ENCODE data around the gene LTBP1.

The LTBP1 gene

DNA sequence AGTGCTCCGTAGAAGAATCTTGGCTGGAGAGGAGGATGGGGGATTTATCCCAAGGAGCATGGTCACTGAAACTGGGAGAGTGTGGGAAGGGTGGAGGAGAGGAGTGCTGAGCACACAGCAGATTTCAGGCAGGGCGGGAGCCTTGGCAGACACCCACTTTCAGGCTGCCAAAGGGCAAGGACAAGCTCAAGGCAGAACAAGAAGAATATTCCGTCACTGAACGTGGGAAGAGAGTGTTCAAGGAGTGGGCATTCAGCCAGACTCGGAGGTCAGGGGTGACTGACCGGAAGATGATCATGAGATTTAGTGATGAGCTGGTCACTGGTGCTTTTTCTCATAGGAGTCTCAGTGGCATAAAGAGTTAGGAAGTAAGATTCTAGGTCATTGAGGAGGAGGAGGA lies 393.5 kb downstream of the LTBP1 start:
- Histone ChIP-seq H3K9ac (ENCODE audit: low read length) (no peak overlapping the region), H3K4me3 (ENCODE audit: low read length) (no peak overlapping the region), H3K4me1 (ENCODE audit: control insufficient read depth, insufficient read depth, low read length) (peaks cover 20% of the 10 kb centered on the region), H3K27me3 (replicated peaks; ENCODE audit: control insufficient read depth, insufficient read depth, low read length) (no peaks in the 10 kb centered on the region), H3K9me3 (ENCODE audit: control insufficient read depth, low read length) (no peaks in the 10 kb centered on the region), H3K36me3 (ENCODE audit: control insufficient read depth, insufficient read depth, low read length, severe bottlenecking) (no peaks in the 10 kb centered on the region)
- DNase-seq (ENCODE audit: low read depth) = no peak

DNA sequence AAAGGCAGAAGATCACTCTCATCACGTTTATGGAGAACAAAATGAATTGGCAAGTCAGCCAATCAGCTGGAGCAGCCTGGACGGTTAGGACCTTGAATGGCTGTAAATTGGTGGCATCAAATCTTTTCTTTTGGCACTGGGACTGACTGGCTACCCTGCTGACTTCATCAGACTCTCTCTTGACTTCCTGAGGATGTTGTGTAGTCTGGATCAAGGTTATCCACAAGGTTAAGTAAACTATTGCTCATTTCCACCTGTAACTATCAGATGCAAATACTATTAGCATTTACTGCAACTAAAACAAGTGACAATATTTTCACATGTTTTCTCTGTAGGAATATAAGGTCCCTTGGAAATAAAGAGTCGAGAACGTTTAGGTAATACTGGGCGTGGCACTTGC lies 395.4 kb downstream of the LTBP1 start:
- peaks cover 20% of the 10 kb centered on the region for H3K4me1 ChIP-seq (ENCODE audit: control insufficient read depth, insufficient read depth, low read length)
- no peaks in the 10 kb centered on the region for H3K9me3 ChIP-seq (ENCODE audit: control insufficient read depth, low read length)
- no peaks in the 10 kb centered on the region for H3K27me3 ChIP-seq (replicated peaks; ENCODE audit: control insufficient read depth, insufficient read depth, low read length)
- H3K9ac ChIP-seq (ENCODE audit: low read length) = no peak overlapping the region
- no peak for DNase-seq (ENCODE audit: low read depth)
- no peak overlapping the region for H3K4me3 ChIP-seq (ENCODE audit: low read length)
- no peaks in the 10 kb centered on the region for H3K36me3 ChIP-seq (ENCODE audit: control insufficient read depth, insufficient read depth, low read length, severe bottlenecking)

DNA sequence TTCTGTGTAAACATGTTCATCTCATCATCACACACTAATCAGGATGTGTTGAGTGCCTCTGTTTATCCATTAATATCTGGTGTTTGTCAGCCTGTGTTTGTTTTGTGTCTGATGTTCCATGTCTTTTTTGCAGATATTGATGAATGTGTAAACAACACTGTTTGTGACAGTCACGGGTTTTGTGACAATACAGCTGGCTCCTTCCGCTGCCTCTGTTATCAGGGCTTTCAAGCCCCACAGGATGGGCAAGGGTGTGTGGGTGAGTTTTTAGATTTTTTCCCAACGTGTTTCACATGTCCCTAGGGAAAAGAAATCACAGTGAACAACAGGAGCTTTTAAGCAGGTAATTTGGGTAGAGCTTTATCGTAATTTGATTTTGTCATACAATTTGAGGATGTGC lies 396.0 kb downstream of the LTBP1 start:
- Histone ChIP-seq H3K27me3 (replicated peaks; ENCODE audit: control insufficient read depth, insufficient read depth, low read length) (no peaks in the 10 kb centered on the region), H3K9me3 (ENCODE audit: control insufficient read depth, low read length) (no peaks in the 10 kb centered on the region), H3K4me3 (ENCODE audit: low read length) (no peak overlapping the region)

DNA sequence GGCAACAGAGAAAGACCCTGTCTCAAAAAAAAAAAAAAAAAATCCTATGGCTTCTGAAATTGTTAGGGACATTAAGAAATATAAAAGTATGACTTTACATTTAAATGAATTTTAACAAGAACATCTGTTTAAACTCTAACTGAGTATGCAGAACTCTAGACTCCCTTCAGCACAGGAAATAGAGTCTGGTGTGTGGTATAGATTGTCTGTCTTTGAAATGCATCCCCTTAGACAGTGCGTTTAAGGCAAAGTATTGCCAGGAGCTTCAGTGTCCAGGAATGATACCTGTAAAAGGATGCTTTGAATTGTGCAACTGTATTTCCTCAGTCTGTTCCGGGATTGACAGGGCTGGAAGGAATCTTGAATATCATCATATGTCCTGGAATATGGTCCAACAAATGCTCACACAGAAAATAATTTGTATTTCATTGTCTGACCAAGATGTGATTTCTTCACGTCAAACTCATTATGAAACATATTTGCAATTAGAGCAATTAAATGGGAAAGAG lies 396.7 kb downstream of the LTBP1 start:
- Histone ChIP-seq H3K27me3 (replicated peaks; ENCODE audit: control insufficient read depth, insufficient read depth, low read length) (no peaks in the 10 kb centered on the region), H3K9me3 (ENCODE audit: control insufficient read depth, low read length) (no peaks in the 10 kb centered on the region), H3K36me3 (ENCODE audit: control insufficient read depth, insufficient read depth, low read length, severe bottlenecking) (no peaks in the 10 kb centered on the region), H3K9ac (ENCODE audit: low read length) (no peak overlapping the region), H3K4me1 (ENCODE audit: control insufficient read depth, insufficient read depth, low read length) (peaks cover 8% of the 10 kb centered on the region), H3K4me3 (ENCODE audit: low read length) (no peak overlapping the region)
- no peak for DNase-seq (ENCODE audit: low read depth)

More for the DNA sequence above, 396.0 kb downstream of the LTBP1 start:
- no peak for DNase-seq (ENCODE audit: low read depth)
- no peaks in the 10 kb centered on the region for H3K36me3 ChIP-seq (ENCODE audit: control insufficient read depth, insufficient read depth, low read length, severe bottlenecking)
- no peak overlapping the region for H3K9ac ChIP-seq (ENCODE audit: low read length)
- peaks cover 15% of the 10 kb centered on the region for H3K4me1 ChIP-seq (ENCODE audit: control insufficient read depth, insufficient read depth, low read length)

DNA sequence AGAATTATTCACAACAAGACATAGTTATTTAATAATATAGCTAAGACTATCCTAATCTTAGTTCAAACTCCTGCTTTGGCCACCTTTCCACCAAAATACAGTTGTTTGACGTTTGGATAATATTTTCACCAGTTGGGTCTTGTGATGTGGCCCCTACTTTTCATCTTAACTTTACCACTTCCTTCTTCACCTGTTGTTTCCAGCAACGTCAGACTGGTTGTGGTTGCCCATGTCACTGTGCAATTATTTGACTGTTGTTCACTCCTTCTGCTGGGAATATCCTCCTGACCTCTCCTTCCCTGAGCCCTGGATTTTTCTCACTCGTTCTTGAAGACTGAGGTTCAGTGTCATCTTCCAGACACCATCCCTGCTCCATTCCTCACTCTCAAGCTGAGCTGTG lies 397.5 kb downstream of the LTBP1 start:
- H3K9me3 ChIP-seq (ENCODE audit: control insufficient read depth, low read length) = no peaks in the 10 kb centered on the region
- no peak for DNase-seq (ENCODE audit: low read depth)
- no peaks in the 10 kb centered on the region for H3K27me3 ChIP-seq (replicated peaks; ENCODE audit: control insufficient read depth, insufficient read depth, low read length)
- peaks cover 3% of the 10 kb centered on the region for H3K4me1 ChIP-seq (ENCODE audit: control insufficient read depth, insufficient read depth, low read length)
- H3K36me3 ChIP-seq (ENCODE audit: control insufficient read depth, insufficient read depth, low read length, severe bottlenecking) = no peaks in the 10 kb centered on the region
- H3K9ac ChIP-seq (ENCODE audit: low read length) = no peak overlapping the region
- H3K4me3 ChIP-seq (ENCODE audit: low read length) = no peak overlapping the region

DNA sequence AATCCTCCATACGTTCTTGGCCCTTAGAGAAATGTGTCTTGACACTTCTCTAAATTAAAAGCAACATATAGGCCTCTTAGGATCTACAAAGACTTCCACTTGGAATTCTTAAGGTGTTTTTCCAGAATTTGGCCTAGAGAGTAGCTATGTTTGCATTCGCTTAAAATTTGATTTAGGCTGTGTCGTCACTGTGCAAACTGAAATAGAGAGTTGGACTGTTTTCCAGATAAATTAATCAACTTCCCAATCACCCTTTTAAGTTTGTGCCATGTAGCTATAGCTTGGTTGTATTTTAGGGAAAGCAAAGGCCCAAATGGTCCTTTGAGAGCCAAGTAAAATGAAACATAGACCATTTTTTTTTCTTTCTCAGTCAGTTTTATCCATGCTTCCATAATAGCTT lies 401.1 kb downstream of the LTBP1 start:
- Histone ChIP-seq H3K9ac (ENCODE audit: low read length) (no peak overlapping the region), H3K9me3 (ENCODE audit: control insufficient read depth, low read length) (no peaks in the 10 kb centered on the region), H3K27me3 (replicated peaks; ENCODE audit: control insufficient read depth, insufficient read depth, low read length) (no peaks in the 10 kb centered on the region), H3K36me3 (ENCODE audit: control insufficient read depth, insufficient read depth, low read length, severe bottlenecking) (no peaks in the 10 kb centered on the region), H3K4me3 (ENCODE audit: low read length) (no peak overlapping the region), H3K4me1 (ENCODE audit: control insufficient read depth, insufficient read depth, low read length) (no peaks in the 10 kb centered on the region)
- no peak for DNase-seq (ENCODE audit: low read depth)

DNA sequence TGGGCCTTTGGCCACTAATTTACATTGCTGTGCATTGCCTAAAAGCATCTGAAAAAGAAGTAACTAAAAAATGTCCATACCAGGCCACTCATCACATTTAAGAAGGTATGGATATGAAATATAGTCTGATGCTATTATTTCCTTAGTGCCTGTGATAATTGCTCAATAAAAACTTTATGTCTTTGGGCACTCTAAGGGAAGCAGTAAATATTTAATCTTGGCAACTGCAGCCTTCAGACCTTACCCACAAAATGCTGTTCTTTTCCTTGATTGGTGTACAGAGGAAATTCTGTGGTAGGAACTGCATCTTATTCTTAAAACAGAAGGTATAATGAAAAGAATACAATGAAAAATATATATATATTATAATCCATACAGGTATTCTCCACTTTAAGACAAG lies 403.9 kb downstream of the LTBP1 start:
- Histone ChIP-seq H3K9ac (ENCODE audit: low read length) (no peak overlapping the region), H3K27me3 (replicated peaks; ENCODE audit: control insufficient read depth, insufficient read depth, low read length) (no peaks in the 10 kb centered on the region), H3K4me1 (ENCODE audit: control insufficient read depth, insufficient read depth, low read length) (no peaks in the 10 kb centered on the region), H3K9me3 (ENCODE audit: control insufficient read depth, low read length) (no peaks in the 10 kb centered on the region), H3K4me3 (ENCODE audit: low read length) (no peak overlapping the region), H3K36me3 (ENCODE audit: control insufficient read depth, insufficient read depth, low read length, severe bottlenecking) (no peaks in the 10 kb centered on the region)
- DNase-seq (ENCODE audit: low read depth) = no peak

DNA sequence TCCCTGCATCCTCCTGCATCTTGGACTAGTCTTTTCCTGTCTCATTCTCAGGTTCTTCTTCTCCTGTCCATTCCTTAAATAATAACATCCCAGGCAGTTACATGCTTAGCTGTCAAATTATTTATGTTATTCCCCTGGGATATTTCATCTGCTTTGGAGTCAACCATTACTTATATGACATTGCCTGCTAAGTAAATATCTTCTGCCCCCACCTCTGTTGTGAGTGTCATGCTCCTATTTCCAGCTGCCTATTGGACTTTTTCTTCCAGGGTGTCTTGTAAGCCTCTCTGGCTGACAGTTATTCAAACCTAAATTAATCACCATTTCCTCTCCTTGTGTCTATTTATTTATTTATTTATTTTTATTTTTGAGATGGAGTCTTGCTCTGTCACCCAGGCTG lies 405.0 kb downstream of the LTBP1 start:
- no peak for DNase-seq (ENCODE audit: low read depth)
- H3K27me3 ChIP-seq (replicated peaks; ENCODE audit: control insufficient read depth, insufficient read depth, low read length) = no peaks in the 10 kb centered on the region
- no peaks in the 10 kb centered on the region for H3K4me1 ChIP-seq (ENCODE audit: control insufficient read depth, insufficient read depth, low read length)
- no peak overlapping the region for H3K9ac ChIP-seq (ENCODE audit: low read length)
- H3K9me3 ChIP-seq (ENCODE audit: control insufficient read depth, low read length) = peaks cover 10% of the 10 kb centered on the region
- no peaks in the 10 kb centered on the region for H3K36me3 ChIP-seq (ENCODE audit: control insufficient read depth, insufficient read depth, low read length, severe bottlenecking)
- no peak overlapping the region for H3K4me3 ChIP-seq (ENCODE audit: low read length)

DNA sequence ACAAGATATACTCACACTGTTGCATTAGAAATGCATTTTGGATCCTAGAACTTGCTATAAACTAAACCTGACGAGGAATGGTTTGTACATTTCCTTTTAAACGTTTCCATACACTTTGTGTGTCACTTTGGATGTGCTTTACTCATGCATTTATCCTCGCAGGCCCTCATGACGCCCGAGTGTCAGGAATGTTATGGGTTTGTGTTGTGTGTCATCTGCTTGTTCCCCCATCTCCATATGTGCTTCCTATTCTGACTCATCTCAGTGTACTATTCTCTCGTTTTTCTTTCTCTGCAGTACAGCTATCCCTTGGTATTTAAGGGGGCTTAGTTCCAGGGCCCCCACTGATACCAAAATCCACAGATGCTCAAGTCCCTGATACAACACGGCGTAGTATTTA lies 408.2 kb downstream of the LTBP1 start:
- Histone ChIP-seq H3K9ac (ENCODE audit: low read length) (no peak overlapping the region), H3K27me3 (replicated peaks; ENCODE audit: control insufficient read depth, insufficient read depth, low read length) (no peaks in the 10 kb centered on the region), H3K36me3 (ENCODE audit: control insufficient read depth, insufficient read depth, low read length, severe bottlenecking) (no peaks in the 10 kb centered on the region), H3K4me3 (ENCODE audit: low read length) (no peak overlapping the region), H3K9me3 (ENCODE audit: control insufficient read depth, low read length) (peaks cover 12% of the 10 kb centered on the region), H3K4me1 (ENCODE audit: control insufficient read depth, insufficient read depth, low read length) (no peaks in the 10 kb centered on the region)
- DNase-seq (ENCODE audit: low read depth) = peak; percentile 54

DNA sequence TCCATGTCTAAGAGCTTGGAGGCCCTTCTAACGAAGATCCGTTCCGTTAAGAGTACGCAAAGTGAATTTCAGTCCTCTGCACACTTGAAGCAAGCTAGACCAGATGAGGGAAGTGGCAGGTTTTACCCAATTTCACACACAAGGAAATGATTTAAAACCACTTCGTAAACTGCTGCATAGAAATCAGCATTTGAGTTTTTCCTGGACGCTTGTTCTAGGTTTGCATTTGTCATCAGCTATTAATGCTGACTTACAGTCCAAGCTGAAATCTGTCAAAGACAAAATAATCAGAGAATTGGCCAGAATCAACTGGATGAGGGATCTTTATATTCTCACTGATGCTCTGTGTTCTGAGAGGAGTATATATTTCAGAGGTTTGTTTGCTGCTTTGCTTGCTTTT lies 412.1 kb downstream of the LTBP1 start:
- DNase-seq (ENCODE audit: low read depth) = no peak
- Histone ChIP-seq H3K27me3 (replicated peaks; ENCODE audit: control insufficient read depth, insufficient read depth, low read length) (no peaks in the 10 kb centered on the region), H3K9ac (ENCODE audit: low read length) (no peak overlapping the region), H3K36me3 (ENCODE audit: control insufficient read depth, insufficient read depth, low read length, severe bottlenecking) (no peaks in the 10 kb centered on the region), H3K9me3 (ENCODE audit: control insufficient read depth, low read length) (peaks cover 12% of the 10 kb centered on the region), H3K4me1 (ENCODE audit: control insufficient read depth, insufficient read depth, low read length) (peaks cover 5% of the 10 kb centered on the region), H3K4me3 (ENCODE audit: low read length) (no peak overlapping the region)

DNA sequence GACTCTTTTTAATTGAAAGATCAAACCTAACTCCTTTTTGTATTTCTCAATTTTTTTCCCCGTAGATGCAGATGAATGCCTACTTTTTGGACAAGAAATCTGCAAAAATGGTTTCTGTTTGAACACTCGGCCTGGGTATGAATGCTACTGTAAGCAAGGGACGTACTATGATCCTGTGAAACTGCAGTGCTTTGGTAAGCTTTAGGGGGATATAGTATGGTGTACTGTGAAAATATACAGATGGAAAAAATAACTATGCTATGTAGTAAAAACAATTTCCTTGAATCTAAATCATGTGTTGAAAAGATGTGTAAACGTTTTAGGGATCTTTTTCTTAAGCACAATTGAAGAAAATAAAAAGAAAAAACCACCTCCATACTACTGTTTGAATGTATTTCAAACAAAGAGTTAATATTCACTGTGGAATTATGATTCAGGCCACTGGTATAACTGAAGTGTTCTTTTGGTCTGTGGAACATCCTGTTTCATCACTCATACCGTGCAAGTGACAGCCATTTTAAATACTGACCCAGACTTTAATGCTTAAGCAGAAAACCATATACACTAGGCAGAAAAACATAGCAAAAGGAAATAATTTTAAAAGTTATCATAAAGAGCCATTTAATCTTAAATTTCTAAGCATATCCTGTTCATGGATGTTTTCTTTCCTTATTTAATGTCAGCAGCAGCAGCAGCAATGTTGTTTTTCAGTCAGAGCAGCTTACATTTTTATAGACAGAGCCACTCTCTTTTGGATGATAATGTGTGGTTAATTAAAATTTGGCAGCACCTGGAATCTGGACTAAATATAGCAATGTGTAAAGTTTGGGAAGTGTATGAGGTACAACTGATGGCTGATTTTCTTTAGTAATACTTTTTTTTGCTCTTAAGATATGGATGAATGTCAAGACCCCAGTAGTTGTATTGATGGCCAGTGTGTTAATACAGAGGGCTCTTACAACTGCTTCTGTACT lies 416.9 kb downstream of the LTBP1 start:
- peaks cover 5% of the 10 kb centered on the region for H3K4me1 ChIP-seq (ENCODE audit: control insufficient read depth, insufficient read depth, low read length)
- no peaks in the 10 kb centered on the region for H3K36me3 ChIP-seq (ENCODE audit: control insufficient read depth, insufficient read depth, low read length, severe bottlenecking)
- peak; percentile 64 for DNase-seq (ENCODE audit: low read depth)
- no peaks in the 10 kb centered on the region for H3K9me3 ChIP-seq (ENCODE audit: control insufficient read depth, low read length)
- no peaks in the 10 kb centered on the region for H3K27me3 ChIP-seq (replicated peaks; ENCODE audit: control insufficient read depth, insufficient read depth, low read length)
- peak overlapping the region; percentile 7 for H3K9ac ChIP-seq (ENCODE audit: low read length)
- no peak overlapping the region for H3K4me3 ChIP-seq (ENCODE audit: low read length)

Data from adipocyte (in vitro differentiated cells).